GM12874 (cell line): ENCODE results near the gene AMBRA1.

Experiments used
- CTCF ChIP-seq: IDR thresholded peaks from 2 replicates; pipeline ENCODE4 v1.5.1; 2011; ENCODE audit warnings: low read depth, mild to moderate bottlenecking, control low read depth, low read length, moderate library complexity; ENCODE audit not compliant: insufficient read depth

The AMBRA1 gene

GRCh38 chr11:46522682-46523281, 71.0 kb downstream of the AMBRA1 start:
- TF ChIP-seq CTCF = no peak

- TF ChIP-seq CTCF = peak; percentile 46
Measured at GRCh38 chr11:46521961-46522681, 71.7 kb downstream of the AMBRA1 start.

GRCh38 chr11:46520971-46521745, 72.7 kb downstream of the AMBRA1 start:
- no peak for TF ChIP-seq CTCF

- no peak for TF ChIP-seq CTCF
Measured at GRCh38 chr11:46519351-46519750, 74.5 kb downstream of the AMBRA1 start.

- TF ChIP-seq CTCF = no peak
Measured at GRCh38 chr11:46514370-46514769, 79.5 kb downstream of the AMBRA1 start.

GRCh38 chr11:46513934-46514342, 79.9 kb downstream of the AMBRA1 start:
- no peak for TF ChIP-seq CTCF

GRCh38 chr11:46512261-46512881, 81.5 kb downstream of the AMBRA1 start:
- no peak for TF ChIP-seq CTCF
